ENCODE results near the gene AGER.

DNA sequence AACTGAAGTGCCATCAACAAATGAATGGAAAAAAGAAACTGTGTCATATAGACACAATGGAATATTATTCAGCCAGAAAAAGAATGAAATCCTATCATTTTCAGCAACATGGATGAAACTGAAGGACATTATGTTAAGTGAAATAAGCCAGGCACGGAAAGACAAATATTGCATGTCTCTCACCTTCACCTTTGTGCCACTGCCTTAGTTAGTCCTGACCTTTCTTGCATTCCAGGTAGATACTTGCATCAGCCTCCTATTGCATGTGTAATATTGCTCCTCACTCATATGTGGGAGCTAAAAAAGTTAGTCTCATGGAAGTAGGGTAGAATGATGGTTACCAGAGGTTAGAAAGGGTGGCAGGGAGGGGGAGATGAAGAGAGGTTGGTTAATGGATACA is 24.9 kb upstream of the AGER start:
- TF ChIP-seq CTCF (IDR thresholded peaks at IDR 0.05) (no peak), POLR2A (IDR thresholded peaks at IDR 0.05) (no peak)
